ENCODE measurements around the gene CYP2A6.
"Not testable (repeated sequence)": the region's sequence is repeated elsewhere in the genome, so short reads cannot be mapped to it uniquely, and the experiment has no call there.

The CYP2A6 gene

GRCh38 chr19:40850277-40850676 is at the start of gene CYP2A6:
Gene CYP2A6, minus strand, starts transcription at chr19:40850447. Its CDS starts 21 bp downstream, at chr19:40850426.
- not testable (repeated sequence) for DNase-seq

- not testable (repeated sequence) for DNase-seq
These were observed 49.7 kb upstream of the CYP2A6 start for GRCh38 chr19:40899964-40900363.

- not testable (repeated sequence) for DNase-seq
These were observed 46.9 kb upstream of the CYP2A6 start for GRCh38 chr19:40896843-40897789.

GRCh38 chr19:40896418-40896796 is 46.2 kb upstream of the CYP2A6 start:
- DNase-seq = no peak

GRCh38 chr19:40893112-40893511 is 42.9 kb upstream of the CYP2A6 start:
- no peak for DNase-seq

GRCh38 chr19:40889366-40889765 is 39.1 kb upstream of the CYP2A6 start:
- no peak for DNase-seq

GRCh38 chr19:40888191-40888590 is 37.9 kb upstream of the CYP2A6 start:
- DNase-seq = no peak

- DNase-seq = not testable (repeated sequence)
These were observed 34.1 kb upstream of the CYP2A6 start for GRCh38 chr19:40884187-40884931.

GRCh38 chr19:40882062-40882461 is 31.8 kb upstream of the CYP2A6 start, which contains the start of gene CYP2A7:
Gene CYP2A7, minus strand, starts transcription at chr19:40882231. Its CDS starts 21 bp downstream, at chr19:40882210.
- DNase-seq = not testable (repeated sequence)

GRCh38 chr19:40879349-40879748 is 29.1 kb upstream of the CYP2A6 start:
- not testable (repeated sequence) for DNase-seq

GRCh38 chr19:40875526-40875951 is 25.3 kb upstream of the CYP2A6 start:
- not testable (repeated sequence) for DNase-seq

GRCh38 chr19:40874874-40875273 is 24.6 kb upstream of the CYP2A6 start:
- DNase-seq = not testable (repeated sequence)

GRCh38 chr19:40873873-40874272 is 23.6 kb upstream of the CYP2A6 start:
- DNase-seq = not testable (repeated sequence)

- DNase-seq = no peak
These were observed 22.0 kb upstream of the CYP2A6 start for GRCh38 chr19:40872209-40872608.

- no peak for DNase-seq
These were observed 17.5 kb upstream of the CYP2A6 start for GRCh38 chr19:40867701-40868100.

GRCh38 chr19:40864739-40865496 is 14.7 kb upstream of the CYP2A6 start:
- not testable (repeated sequence) for DNase-seq

- no peak for DNase-seq
These were observed 12.5 kb upstream of the CYP2A6 start for GRCh38 chr19:40862785-40863184.

GRCh38 chr19:40862333-40862732 is 12.1 kb upstream of the CYP2A6 start:
- no peak for DNase-seq

GRCh38 chr19:40858109-40858508 is 7.9 kb upstream of the CYP2A6 start:
- DNase-seq = no peak

- not testable (repeated sequence) for DNase-seq
These were observed 2.4 kb upstream of the CYP2A6 start for GRCh38 chr19:40852467-40853152.

GRCh38 chr19:40846722-40847121 is 3.5 kb downstream of the CYP2A6 start:
- DNase-seq = not testable (repeated sequence)

- not testable (repeated sequence) for DNase-seq
These were observed 6.6 kb downstream of the CYP2A6 start for GRCh38 chr19:40843653-40844052.
